Suprapubic skin (tissue), 4 donors: ENCODE measurements around the gene EP300.

Experiments
- CTCF ChIP-seq, 2 donors: fragments of 200-600 bp in 1 of 2; fragments of 450-650 bp in 1 of 2; sonication (generic) in 1 of 2; IDR thresholded peaks; one replicate each; pipeline ENCODE4 v1.5.1; 2016 to 2019; ENCODE audit warnings: antibody characterized with exemption in 2 of 2, mild to moderate bottlenecking in 1 of 2, moderate library complexity in 1 of 2
- EP300 ChIP-seq: sonication (generic); formaldehyde crosslinking; IDR thresholded peaks from one replicate; pipeline ENCODE4 v1.6.1; 2017; ENCODE audit warnings: antibody characterized with exemption
- POLR2A ChIP-seq, 2 donors: fragments of 450-650 bp; IDR thresholded peaks; one replicate each; pipeline ENCODE4 v1.6.1; 2017; ENCODE audit warnings: antibody characterized with exemption in 2 of 2, mild to moderate bottlenecking in 2 of 2, moderate library complexity in 2 of 2
- POLR2AphosphoS5 ChIP-seq, 3 donors: sonication (generic); formaldehyde crosslinking; IDR thresholded peaks; one replicate each; pipeline ENCODE4 v1.6.1; 2017; ENCODE audit warnings: antibody characterized with exemption in 3 of 3

- TF ChIP-seq EP300 (no peak), POLR2AphosphoS5 (IDR thresholded peaks at IDR 0.05) (no peak), CTCF (IDR thresholded peaks at IDR 0.05) (no peak), POLR2A (IDR thresholded peaks at IDR 0.05) (no peak)
Observed at GRCh38 chr22:41062146-41062545, 30.2 kb upstream of the EP300 start.
